Heart left ventricle (tissue), 13 donors: ENCODE measurements around the gene SMPD2.

Experiments
- CTCF ChIP-seq, 12 donors: fragments of 200-600 bp; sonication (generic) in 4 of 12; IDR thresholded peaks; one replicate each; pipeline versions ENCODE4 v1.5.0 to v1.8.0; 2018 to 2022; ENCODE audit warnings: antibody characterized with exemption in 12 of 12, mild to moderate bottlenecking in 5 of 12
- POLR2A ChIP-seq, 2 donors: fragments of 450-650 bp; IDR thresholded peaks; one replicate each; pipeline ENCODE4 v1.6.1; 2017; ENCODE audit warnings: antibody characterized with exemption in 2 of 2, mild to moderate bottlenecking in 2 of 2, moderate library complexity in 2 of 2
- donor health status: ischemic (EF 13 %, LVEDD 7.1; RV severe dilation, severe dysfunction).
- donor health status: DM: no; HTN: yes; CAD: no.
- donor health status: DM: no; HTN: no; CAD: no.
- donor health status: ischemic (EF 25% LVEDD 6.9; RV normal size, moderate dysfunction).
- donor health status: ischemic (EF 25% LVEDD 5.7; RV mildly dilated, moderate dysfunction).
- donor health status: ischemic (EF 35%, LVEDD 5.7; RV mildly dilated, moderate dysfunction).
- donor health status: nonischemic (EF 11% LVEDD 7.7; RV severe dilation, severe dysfunction).
- donor health status: DM: yes; HTN: yes; CAD: no.
- donor health status: PGD.
- donor health status: ischemic (EF 29% LVEDD 5.4; RV normal size, mild dysfunction).
- donor health status: nonischemic (EF 23%, LVEDD 6.1; RV moderate dilation, normal function).

GRCh38 chr6:109421184-109421583 is 19.3 kb upstream of the SMPD2 start:
- TF ChIP-seq CTCF (IDR thresholded peaks at IDR 0.05), result no peak
- TF ChIP-seq POLR2A (IDR thresholded peaks at IDR 0.05), result no peak
